GM21447 (cell line): ENCODE measurements around the gene GRAMD1B.

Experiments
- ATAC-seq: cut with Tn5 transposase; IDR thresholded peaks from one replicate; pipeline ENCODE4 v1.9.1; 2021; ENCODE audit not compliant: unreplicated experiment

The GRAMD1B gene

GRCh38 chr11:123622576-123622975 lies 192.5 kb downstream of the GRAMD1B start:
- ATAC-seq: no peak

- ATAC-seq: no peak
These were observed 194.9 kb downstream of the GRAMD1B start for GRCh38 chr11:123624974-123625373.

GRCh38 chr11:123628936-123629683 lies 199.0 kb downstream of the GRAMD1B start:
- ATAC-seq: no peak

- ATAC-seq: no peak
These were observed 200.1 kb downstream of the GRAMD1B start for GRCh38 chr11:123630126-123630608.

- ATAC-seq: no peak
These were observed 210.0 kb downstream of the GRAMD1B start for GRCh38 chr11:123640029-123640428.

GRCh38 chr11:123640677-123641494 lies 210.8 kb downstream of the GRAMD1B start:
- no peak for ATAC-seq

GRCh38 chr11:123641495-123641840 lies 211.4 kb downstream of the GRAMD1B start:
- ATAC-seq: no peak

- ATAC-seq: no peak
These were observed 212.4 kb downstream of the GRAMD1B start for GRCh38 chr11:123642435-123642834.

GRCh38 chr11:123645286-123645975 lies 215.4 kb downstream of the GRAMD1B start:
- no peak for ATAC-seq

GRCh38 chr11:123650901-123651300 lies 220.8 kb downstream of the GRAMD1B start:
- ATAC-seq: no peak

GRCh38 chr11:123652599-123652998 lies 222.5 kb downstream of the GRAMD1B start:
- no peak for ATAC-seq

GRCh38 chr11:123653483-123653826 lies 223.4 kb downstream of the GRAMD1B start:
- ATAC-seq: no peak

- no peak for ATAC-seq
These were observed 223.9 kb downstream of the GRAMD1B start for GRCh38 chr11:123653827-123654565.

GRCh38 chr11:123654566-123655081 lies 224.6 kb downstream of the GRAMD1B start, which contains the start of gene SCN3B:
TSS of gene SCN3B (minus strand) at chr11:123654624. CDS start at chr11:123653801, 823 bp downstream.
- ATAC-seq: no peak

- no peak for ATAC-seq
These were observed 229.2 kb downstream of the GRAMD1B start for GRCh38 chr11:123659311-123659710.

- ATAC-seq: peak; percentile 96
These were observed 229.9 kb downstream of the GRAMD1B start for GRCh38 chr11:123659965-123660364.

GRCh38 chr11:123665306-123665705 lies 235.2 kb downstream of the GRAMD1B start:
- no peak for ATAC-seq

GRCh38 chr11:123670081-123670480 lies 240.0 kb downstream of the GRAMD1B start:
- ATAC-seq: no peak

- no peak for ATAC-seq
These were observed 241.5 kb downstream of the GRAMD1B start for GRCh38 chr11:123671534-123671933.

- ATAC-seq: no peak
These were observed 242.5 kb downstream of the GRAMD1B start for GRCh38 chr11:123672568-123672967.

GRCh38 chr11:123674297-123674696 lies 244.2 kb downstream of the GRAMD1B start:
- no peak for ATAC-seq
